Heart left ventricle (tissue), 13 donors: ENCODE results near the gene CIART.

Experiments used
- POLR2A ChIP-seq, 2 donors: fragments of 450-650 bp; IDR thresholded peaks; one replicate each; pipeline ENCODE4 v1.6.1; 2017; ENCODE audit warnings: antibody characterized with exemption in 2 of 2, mild to moderate bottlenecking in 2 of 2, moderate library complexity in 2 of 2
- TF ChIP-seq, protein P1 (sequence below), 12 donors: fragments of 200-600 bp; sonication (generic) in 4 of 12; IDR thresholded peaks; one replicate each; pipeline versions ENCODE4 v1.5.0 to v1.8.0; 2018 to 2022; ENCODE audit warnings: antibody characterized with exemption in 12 of 12, mild to moderate bottlenecking in 5 of 12
- donor health status: ischemic (EF 13 %, LVEDD 7.1; RV severe dilation, severe dysfunction).
- donor health status: DM: no; HTN: yes; CAD: no.
- donor health status: DM: no; HTN: no; CAD: no.
- donor health status: ischemic (EF 25% LVEDD 6.9; RV normal size, moderate dysfunction).
- donor health status: ischemic (EF 25% LVEDD 5.7; RV mildly dilated, moderate dysfunction).
- donor health status: ischemic (EF 35%, LVEDD 5.7; RV mildly dilated, moderate dysfunction).
- donor health status: nonischemic (EF 11% LVEDD 7.7; RV severe dilation, severe dysfunction).
- donor health status: DM: yes; HTN: yes; CAD: no.
- donor health status: PGD.
- donor health status: ischemic (EF 29% LVEDD 5.4; RV normal size, mild dysfunction).
- donor health status: nonischemic (EF 23%, LVEDD 6.1; RV moderate dilation, normal function).

- TF ChIP-seq, protein P1, sequence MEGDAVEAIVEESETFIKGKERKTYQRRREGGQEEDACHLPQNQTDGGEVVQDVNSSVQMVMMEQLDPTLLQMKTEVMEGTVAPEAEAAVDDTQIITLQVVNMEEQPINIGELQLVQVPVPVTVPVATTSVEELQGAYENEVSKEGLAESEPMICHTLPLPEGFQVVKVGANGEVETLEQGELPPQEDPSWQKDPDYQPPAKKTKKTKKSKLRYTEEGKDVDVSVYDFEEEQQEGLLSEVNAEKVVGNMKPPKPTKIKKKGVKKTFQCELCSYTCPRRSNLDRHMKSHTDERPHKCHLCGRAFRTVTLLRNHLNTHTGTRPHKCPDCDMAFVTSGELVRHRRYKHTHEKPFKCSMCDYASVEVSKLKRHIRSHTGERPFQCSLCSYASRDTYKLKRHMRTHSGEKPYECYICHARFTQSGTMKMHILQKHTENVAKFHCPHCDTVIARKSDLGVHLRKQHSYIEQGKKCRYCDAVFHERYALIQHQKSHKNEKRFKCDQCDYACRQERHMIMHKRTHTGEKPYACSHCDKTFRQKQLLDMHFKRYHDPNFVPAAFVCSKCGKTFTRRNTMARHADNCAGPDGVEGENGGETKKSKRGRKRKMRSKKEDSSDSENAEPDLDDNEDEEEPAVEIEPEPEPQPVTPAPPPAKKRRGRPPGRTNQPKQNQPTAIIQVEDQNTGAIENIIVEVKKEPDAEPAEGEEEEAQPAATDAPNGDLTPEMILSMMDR (IDR thresholded peaks at IDR 0.05): no peak
- TF ChIP-seq POLR2A (IDR thresholded peaks at IDR 0.05): no peak
These were observed 12.9 kb upstream of the CIART start for GRCh38 chr1:150269451-150269850.
